IPS-20b (cell line): Measurements from ENCODE around the gene IFT172.
"Not testable (repeated sequence)": the region's sequence is repeated elsewhere in the genome, so short reads cannot be mapped to it uniquely, and the experiment has no call there.

Source experiments
- H3K27ac ChIP-seq: one replicate; pipeline ENCODE4 v1.5.1; 2013; ENCODE audit warnings: low read length
- H3K27me3 ChIP-seq: 2 replicates; pipeline ENCODE4 v1.6.1; 2013; ENCODE audit warnings: mild to moderate bottlenecking, low read length, inconsistent platforms; ENCODE audit not compliant: insufficient read depth
- H3K36me3 ChIP-seq: 2 replicates; pipeline ENCODE4 v1.6.1; 2013; ENCODE audit warnings: low read depth, mild to moderate bottlenecking, inconsistent platforms, low read length, moderate library complexity; ENCODE audit not compliant: insufficient read depth
- H3K4me1 ChIP-seq: 2 replicates; pipeline ENCODE4 v1.6.1; 2013; ENCODE audit warnings: mild to moderate bottlenecking, control low read depth, inconsistent platforms, low read length, moderate library complexity; ENCODE audit not compliant: insufficient read depth
- H3K4me3 ChIP-seq: 2 replicates; pipeline ENCODE4 v1.5.1; 2013; ENCODE audit warnings: mild to moderate bottlenecking, low read length, inconsistent platforms
- H3K9ac ChIP-seq: 2 replicates; pipeline ENCODE4 v1.6.1; 2013; ENCODE audit warnings: low read depth, mild to moderate bottlenecking, inconsistent platforms, low read length, moderate library complexity
- H3K9me3 ChIP-seq: 2 replicates; pipeline ENCODE4 v1.6.1; 2013; ENCODE audit warnings: mild to moderate bottlenecking, low read depth, low read length, inconsistent platforms; ENCODE audit not compliant: insufficient read depth

Gene IFT172

DNA sequence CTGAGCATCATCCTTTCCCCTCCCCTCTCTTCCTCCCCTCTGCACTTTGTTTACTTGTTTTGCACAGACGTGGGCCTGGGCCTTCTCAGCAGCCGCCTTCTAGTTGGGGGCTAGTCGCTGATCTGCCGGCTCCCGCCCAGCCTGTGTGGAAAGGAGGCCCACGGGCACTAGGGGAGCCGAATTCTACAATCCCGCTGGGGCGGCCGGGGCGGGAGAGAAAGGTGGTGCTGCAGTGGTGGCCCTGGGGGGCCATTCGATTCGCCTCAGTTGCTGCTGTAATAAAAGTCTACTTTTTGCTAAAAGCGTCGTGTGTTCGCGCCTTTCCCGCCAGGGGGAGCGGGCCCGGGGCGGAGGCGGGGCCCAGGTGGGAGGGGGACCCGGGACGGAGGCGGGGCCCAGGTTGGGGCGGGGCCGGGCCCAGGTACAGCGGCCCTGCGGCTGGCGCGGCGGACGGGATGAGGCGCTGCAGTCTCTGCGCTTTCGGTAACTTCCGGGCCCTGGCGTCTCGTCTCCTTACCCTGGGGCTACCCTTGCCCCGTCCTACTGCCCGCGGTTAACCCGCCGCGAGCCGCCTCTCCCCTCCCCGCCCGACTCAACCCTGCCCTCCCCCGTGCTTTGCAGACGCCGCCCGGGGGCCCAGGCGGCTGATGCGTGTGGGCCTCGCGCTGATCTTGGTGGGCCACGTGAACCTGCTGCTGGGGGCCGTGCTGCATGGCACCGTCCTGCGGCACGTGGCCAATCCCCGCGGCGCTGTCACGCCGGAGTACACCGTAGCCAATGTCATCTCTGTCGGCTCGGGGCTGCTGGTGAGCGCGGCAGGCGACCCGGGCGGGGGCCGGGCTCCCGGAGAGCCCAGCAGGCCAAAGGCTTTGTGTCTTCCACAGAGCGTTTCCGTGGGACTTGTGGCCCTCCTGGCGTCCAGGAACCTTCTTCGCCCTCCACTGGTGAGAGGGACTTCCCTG lies 47.3 kb downstream of the IFT172 start, which contains the start of gene KRTCAP3:
Gene KRTCAP3, plus strand, starts transcription at position 424 of the 962 bp plus-strand sequence. Its CDS starts 32 bp downstream, at position 456.
- Histone ChIP-seq H3K27ac (no peak within 1 kb of the TSS), H3K9ac (peak within 1 kb of the TSS; percentile 47; the same call in 1 of the 2 replicates), H3K4me3 (peak within 1 kb of the TSS; percentile 66), H3K4me1 (no peaks in the 10 kb centered on the region), H3K9me3 (no peaks in the 10 kb centered on the region), H3K36me3 (peaks cover 57% of the 10 kb centered on the region), H3K27me3 (no peaks in the 10 kb centered on the region)

DNA sequence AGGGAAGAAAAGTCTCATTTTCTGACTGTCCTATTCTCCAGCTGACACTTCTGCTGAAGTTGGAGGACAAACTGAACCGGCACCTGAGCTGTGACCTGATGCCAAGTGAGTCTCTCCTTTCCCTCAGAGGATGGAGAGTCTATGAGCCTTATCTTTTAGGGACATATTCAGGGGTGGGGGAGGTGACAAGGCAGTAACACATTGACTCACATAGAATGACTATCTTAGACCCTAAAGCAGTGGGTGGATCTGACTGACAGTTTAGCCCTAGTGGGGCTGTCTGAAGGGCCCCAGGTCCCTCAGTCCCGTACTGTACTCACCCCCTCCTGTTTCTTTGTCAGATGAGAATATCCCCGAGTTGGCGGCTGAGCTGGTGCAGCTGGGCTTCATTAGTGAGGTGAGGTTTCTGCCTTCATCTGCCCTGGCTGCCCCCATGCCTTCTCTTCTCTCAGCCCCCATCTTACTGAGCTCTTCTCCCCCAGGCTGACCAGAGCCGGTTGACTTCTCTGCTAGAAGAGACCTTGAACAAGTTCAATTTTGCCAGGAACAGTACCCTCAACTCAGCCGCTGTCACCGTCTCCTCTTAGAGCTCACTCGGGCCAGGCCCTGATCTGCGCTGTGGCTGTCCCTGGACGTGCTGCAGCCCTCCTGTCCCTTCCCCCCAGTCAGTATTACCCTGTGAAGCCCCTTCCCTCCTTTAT lies 48.2 kb downstream of the IFT172 start:
- Histone ChIP-seq H3K27me3 (no peaks in the 10 kb centered on the region), H3K9me3 (no peaks in the 10 kb centered on the region), H3K4me3 (peak overlapping the region; percentile 16; the same call in 1 of the 2 replicates), H3K4me1 (no peaks in the 10 kb centered on the region), H3K9ac (peak overlapping the region; percentile 45; the same call in 1 of the 2 replicates), H3K27ac (no peak overlapping the region), H3K36me3 (peaks cover 63% of the 10 kb centered on the region)

DNA sequence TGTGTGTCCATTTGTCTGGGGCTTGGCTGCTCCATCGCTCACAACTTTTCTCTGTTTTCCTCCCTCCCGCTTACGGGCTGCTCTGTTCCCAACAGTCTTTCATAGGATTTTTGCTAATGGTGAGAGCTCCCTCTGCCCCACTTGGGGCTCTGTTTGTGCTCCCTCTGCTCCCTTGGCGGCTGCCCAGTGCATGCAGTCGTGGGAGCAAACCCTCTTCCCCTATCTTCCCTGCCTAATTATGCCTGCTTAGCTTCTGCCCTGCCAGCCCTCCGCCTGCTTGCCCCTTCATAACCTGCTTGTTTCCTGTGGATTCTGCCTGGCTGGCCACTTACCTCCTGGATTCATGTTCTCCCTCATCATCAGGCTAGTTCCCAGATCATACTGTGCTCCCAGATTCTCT lies 53.9 kb downstream of the IFT172 start:
- H3K27ac ChIP-seq, result no peak overlapping the region
- H3K9me3 ChIP-seq, result no peaks in the 10 kb centered on the region
- no peaks in the 10 kb centered on the region for H3K27me3 ChIP-seq

DNA sequence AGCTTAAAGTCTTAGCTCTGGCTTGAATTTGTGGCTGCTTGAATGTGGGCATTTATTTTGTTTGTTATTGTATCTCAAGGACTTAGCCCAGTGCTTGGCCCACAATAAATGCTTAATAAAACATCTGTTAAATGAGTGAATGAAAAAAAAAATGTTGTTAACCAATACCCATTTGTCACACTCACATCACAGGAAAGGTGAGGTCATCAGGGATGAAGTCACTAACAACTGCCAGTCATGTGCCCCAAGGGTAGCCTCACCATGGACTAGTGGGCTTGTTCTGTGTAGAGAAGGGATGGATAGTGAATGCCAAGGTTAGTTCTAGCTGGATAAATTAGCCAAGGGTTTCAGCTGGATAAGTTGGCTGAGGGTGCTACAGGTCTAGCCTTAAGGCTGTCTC lies 58.1 kb downstream of the IFT172 start:
- H3K4me1 ChIP-seq, result peaks cover 9% of the 10 kb centered on the region; the same call in 1 of the 2 replicates
- no peaks in the 10 kb centered on the region; the same call in 1 of the 2 replicates for H3K27me3 ChIP-seq
- no peak overlapping the region for H3K4me3 ChIP-seq
- no peak overlapping the region for H3K9ac ChIP-seq
- no peaks in the 10 kb centered on the region for H3K9me3 ChIP-seq
- H3K36me3 ChIP-seq, result peaks cover 35% of the 10 kb centered on the region
- H3K27ac ChIP-seq, result no peak overlapping the region

More for the DNA sequence above, 53.9 kb downstream of the IFT172 start:
- Histone ChIP-seq H3K4me3 (no peak overlapping the region), H3K4me1 (no peaks in the 10 kb centered on the region), H3K9ac (no peak overlapping the region), H3K36me3 (peaks cover 65% of the 10 kb centered on the region)

DNA sequence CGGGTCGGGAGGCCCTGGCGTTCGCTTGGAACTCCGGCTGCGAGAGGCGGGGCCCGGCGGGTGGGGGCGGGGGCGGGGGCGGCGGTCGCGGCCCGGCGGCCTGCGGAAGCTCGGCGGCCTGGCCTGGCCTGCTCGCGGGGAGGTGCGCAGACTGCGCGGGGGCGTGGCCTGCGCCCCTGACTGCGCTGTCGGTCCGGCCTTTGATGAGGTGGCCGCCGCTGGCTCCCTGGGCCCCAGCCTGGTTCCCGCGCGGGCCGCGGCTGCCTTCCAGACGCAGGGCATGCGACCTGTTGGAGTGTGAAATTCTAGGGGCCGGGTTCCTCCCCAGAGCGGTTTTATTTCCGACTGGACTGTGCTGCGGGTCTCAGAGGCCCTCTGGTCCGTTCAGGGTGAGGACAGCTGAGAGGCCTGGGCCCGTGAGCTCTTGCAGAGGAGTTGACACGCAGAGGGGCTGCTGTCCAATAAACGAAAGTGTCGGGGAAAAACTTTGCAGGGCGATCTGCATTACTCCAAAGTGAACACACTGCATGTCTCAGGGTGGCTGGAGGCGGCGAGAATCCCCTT lies 60.5 kb downstream of the IFT172 start:
- Histone ChIP-seq H3K36me3 (peaks cover 12% of the 10 kb centered on the region), H3K4me3 (peak overlapping the region; percentile 96), H3K27ac (no peak overlapping the region), H3K4me1 (peaks cover 9% of the 10 kb centered on the region; the same call in 1 of the 2 replicates), H3K9ac (peak overlapping the region; percentile 81), H3K27me3 (no peaks in the 10 kb centered on the region; the same call in 1 of the 2 replicates), H3K9me3 (no peaks in the 10 kb centered on the region)

DNA sequence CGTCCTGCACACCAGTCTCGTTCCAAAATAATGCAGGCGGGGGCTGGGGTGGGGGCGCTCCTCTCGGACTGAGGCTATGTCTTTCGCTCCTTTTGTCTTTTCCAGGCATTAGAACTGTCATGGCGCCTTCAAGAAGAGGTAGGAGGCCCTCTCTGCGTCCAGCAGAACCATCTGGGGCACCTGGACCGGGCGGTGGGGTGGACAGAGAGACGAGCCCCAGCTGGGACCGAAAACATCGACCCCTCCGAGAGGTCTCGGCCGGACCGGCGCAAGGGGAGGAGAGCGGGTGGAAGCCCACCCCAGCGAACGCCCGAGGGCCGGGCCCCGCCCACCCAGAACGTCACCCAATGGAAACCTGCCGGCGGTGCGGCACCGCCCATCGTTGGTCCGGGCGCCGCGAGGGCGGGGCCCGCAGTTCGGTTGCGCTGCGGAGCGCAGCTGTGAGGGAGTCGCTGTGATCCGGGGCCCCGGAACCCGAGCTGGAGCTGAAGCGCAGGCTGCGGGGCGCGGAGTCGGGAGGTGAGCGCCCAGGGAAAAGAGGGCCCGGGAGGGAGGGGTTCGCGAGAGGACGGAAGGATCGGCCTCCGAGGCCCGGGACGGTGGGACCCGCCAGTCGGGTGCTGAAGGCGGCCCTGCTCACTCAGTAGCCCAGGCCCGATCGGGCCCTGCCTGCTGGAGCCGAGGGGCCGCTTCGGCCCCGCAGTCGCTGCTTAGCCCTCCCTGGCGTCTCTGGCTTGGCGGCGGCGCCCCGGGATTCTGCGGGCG lies 61.1 kb downstream of the IFT172 start, which contains the start of gene NRBP1:
Gene NRBP1, plus strand, starts transcription at position 419 of the 765 bp plus-strand sequence. CDS start 4,643 bp downstream, outside the sequence.
- H3K9me3 ChIP-seq, result no peaks in the 10 kb centered on the region
- peak within 1 kb of the TSS; percentile 81 for H3K9ac ChIP-seq
- H3K36me3 ChIP-seq, result peaks cover 5% of the 10 kb centered on the region
- H3K27ac ChIP-seq, result peak within 1 kb of the TSS; percentile 17
- H3K4me1 ChIP-seq, result peaks cover 9% of the 10 kb centered on the region; the same call in 1 of the 2 replicates
- peak within 1 kb of the TSS; percentile 96 for H3K4me3 ChIP-seq
- no peaks in the 10 kb centered on the region; the same call in 1 of the 2 replicates for H3K27me3 ChIP-seq

DNA sequence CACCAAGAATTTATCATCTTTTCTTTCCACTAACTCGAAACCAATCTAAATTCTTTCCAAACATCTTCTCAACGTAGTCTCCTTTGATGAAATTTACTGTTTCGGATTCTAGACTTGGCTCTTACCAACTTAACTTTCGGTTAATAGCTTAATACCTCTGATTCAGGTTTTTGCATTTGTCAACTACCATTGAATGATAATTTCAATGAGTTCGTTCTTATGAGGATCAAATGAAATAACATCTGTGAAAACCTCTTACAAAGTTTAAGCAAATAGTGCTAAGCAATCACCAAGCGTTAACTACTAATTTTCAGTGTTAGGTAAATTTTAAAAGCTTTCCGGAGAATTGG lies 61.7 kb downstream of the IFT172 start:
- Histone ChIP-seq H3K27me3 (no peaks in the 10 kb centered on the region; the same call in 1 of the 2 replicates), H3K4me1 (peaks cover 9% of the 10 kb centered on the region; the same call in 1 of the 2 replicates), H3K9ac (peak overlapping the region; percentile 80), H3K27ac (peak overlapping the region; percentile 17), H3K9me3 (no peaks in the 10 kb centered on the region), H3K4me3 (peak overlapping the region; percentile 87), H3K36me3 (no peaks in the 10 kb centered on the region)

DNA sequence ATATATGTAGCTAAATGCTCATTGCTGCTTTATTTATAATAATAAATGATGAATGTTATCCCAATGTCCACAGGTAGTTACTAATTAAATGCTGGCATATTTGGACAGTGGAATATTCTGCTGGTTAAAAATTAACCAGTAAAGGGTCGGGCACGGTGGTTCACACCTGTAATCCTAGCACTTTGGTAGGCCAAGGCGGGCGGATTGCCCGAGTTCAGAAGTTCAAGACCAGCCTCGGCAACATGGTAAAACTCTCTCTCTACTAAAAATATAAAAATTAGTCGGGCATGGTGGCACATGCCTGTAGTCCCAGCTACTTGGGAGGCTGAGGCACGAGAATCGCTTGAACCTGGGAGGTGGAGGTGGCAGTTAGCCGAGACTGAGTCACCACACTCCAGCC lies 64.5 kb downstream of the IFT172 start:
- H3K4me3 ChIP-seq, H3K4me1 ChIP-seq, H3K9me3 ChIP-seq, H3K27ac ChIP-seq, H3K9ac ChIP-seq, H3K36me3 ChIP-seq, H3K27me3 ChIP-seq: not testable (repeated sequence)

DNA sequence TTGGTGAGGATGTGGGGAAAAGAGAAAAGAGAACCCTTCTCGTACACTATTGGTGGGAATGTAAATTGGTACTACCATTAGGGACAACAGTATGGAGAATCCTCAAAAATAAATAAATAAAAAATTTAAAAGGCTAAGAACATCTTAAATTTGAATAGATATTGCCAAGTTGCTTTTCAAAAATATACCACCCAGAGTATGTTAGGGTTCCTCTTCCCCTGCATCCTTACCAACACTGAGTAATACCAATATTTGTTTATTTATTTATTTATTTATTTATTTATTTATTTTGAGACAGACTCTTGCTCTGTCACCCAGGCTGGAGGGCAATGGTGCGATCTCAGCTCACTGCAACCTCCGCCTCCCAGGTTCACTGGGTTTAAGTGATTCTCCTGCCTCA lies 66.6 kb downstream of the IFT172 start:
- peaks cover 4% of the 10 kb centered on the region; the same call in 1 of the 2 replicates for H3K4me1 ChIP-seq
- no peaks in the 10 kb centered on the region for H3K9me3 ChIP-seq
- H3K4me3 ChIP-seq, result no peak overlapping the region
- no peak overlapping the region for H3K9ac ChIP-seq
- H3K36me3 ChIP-seq, result no peaks in the 10 kb centered on the region
- H3K27ac ChIP-seq, result no peak overlapping the region
- H3K27me3 ChIP-seq, result no peaks in the 10 kb centered on the region

DNA sequence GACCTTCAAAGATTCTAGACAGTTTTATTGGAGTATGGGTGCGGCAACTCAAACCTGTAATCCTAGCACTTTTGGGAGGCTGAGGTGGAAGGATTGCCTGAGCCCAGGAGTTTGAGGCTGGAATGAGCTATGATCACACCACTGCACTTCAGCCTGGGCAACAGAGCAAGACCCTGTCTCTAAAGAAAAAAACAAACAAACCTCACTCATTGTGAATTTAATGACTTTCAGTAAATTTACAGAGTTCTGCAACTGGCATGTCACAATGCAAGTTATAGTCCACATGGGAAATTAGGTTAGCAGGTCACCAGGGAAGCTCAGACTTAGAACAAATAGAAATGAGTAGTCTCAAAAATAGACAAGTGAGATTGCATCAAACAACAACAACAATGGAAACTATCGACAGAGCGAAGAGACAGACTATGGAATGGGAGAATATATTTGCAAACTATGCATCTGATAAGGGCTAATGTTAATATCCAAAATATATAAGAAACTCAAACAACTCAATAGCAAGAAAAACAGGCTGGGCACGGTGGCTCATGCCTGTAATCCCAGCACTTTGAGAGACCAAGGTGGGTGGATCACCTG lies 67.8 kb downstream of the IFT172 start:
- no peaks in the 10 kb centered on the region for H3K27me3 ChIP-seq
- H3K4me1 ChIP-seq, result no peaks in the 10 kb centered on the region
- H3K27ac ChIP-seq, result no peak overlapping the region
- no peaks in the 10 kb centered on the region for H3K9me3 ChIP-seq
- H3K9ac ChIP-seq, result no peak overlapping the region
- no peaks in the 10 kb centered on the region for H3K36me3 ChIP-seq
- no peak overlapping the region for H3K4me3 ChIP-seq
